ENCODE data around the gene HELZ2.

- no peak for TF ChIP-seq CTCF (IDR thresholded peaks at IDR 0.05; ENCODE audit: insufficient read depth, low read depth, low read length)
- no peak for TF ChIP-seq EZH2 (IDR thresholded peaks at IDR 0.05; ENCODE audit: insufficient read depth, low read length)
Measured at GRCh38 chr20:63529180-63529860, 44.7 kb downstream of the HELZ2 start.
